Measurements from ENCODE around the gene CSMD2. TPM values are rescaled to one million over a fixed set of nuclear protein-coding genes. Genes with fewer than 3 reads are reported as not detected.

The CSMD2 gene
- total and polyA plus RNA-seq, 4 experiments from 2014 or later: not detected

DNA sequence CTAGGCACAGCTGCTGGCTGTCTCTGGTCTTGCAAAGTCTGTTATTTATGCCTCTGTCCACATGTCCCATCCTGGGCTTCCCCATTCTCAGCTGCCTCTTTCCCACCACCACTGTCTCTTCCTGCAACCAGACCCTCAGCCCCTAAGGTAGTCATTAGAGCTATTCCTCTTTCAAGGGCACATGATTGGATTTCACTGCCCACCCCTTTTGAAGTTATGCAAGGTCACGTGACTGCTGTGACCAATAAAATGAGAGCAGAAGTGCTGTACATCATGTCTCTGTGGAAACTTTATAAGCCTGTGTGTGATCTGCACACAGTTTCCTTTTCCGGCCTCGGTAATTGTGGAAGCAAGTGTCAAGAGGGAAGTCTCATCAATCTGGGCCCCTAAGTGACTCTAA is 437.7 kb downstream of the CSMD2 start:
- intact Hi-C loops (cut with micrococcal nuclease): no loop called here
- no peak overlapping the region for H3K27ac ChIP-seq (ENCODE audit: low read depth, low read length)
- no peaks in the 10 kb centered on the region for H3K9me3 ChIP-seq (ENCODE audit: control insufficient read depth in 1 of 2, low read length in 2 of 2)
- H3K4me3 ChIP-seq (ENCODE audit: low read length in 2 of 2): no peak overlapping the region
- no peak overlapping the region for H3K27ac Mint-ChIP-seq
- no peaks in the 10 kb centered on the region for H3K4me1 ChIP-seq (ENCODE audit: insufficient read depth, low read length)
- H3K9me3 Mint-ChIP-seq: peaks cover 0 to 2% (median 0%) of the 10 kb centered on the region in 8 donors
- H3K27me3 ChIP-seq (ENCODE audit: insufficient read depth, low read length): no peaks in the 10 kb centered on the region
- ChIA-PET CTCF (ENCODE audit: partially characterized antibody) (no interaction called here), POLR2A (ENCODE audit: partially characterized antibody) (no interaction called here)
- H3K36me3 ChIP-seq (ENCODE audit: insufficient read depth, low read length): no peaks in the 10 kb centered on the region
- H3K36me3 Mint-ChIP-seq: no peaks in the 10 kb centered on the region
- peaks cover 3 to 9% of the 10 kb centered on the region in 2 donors for H3K27me3 Mint-ChIP-seq
- no peaks in the 10 kb centered on the region for H3K4me1 Mint-ChIP-seq
- DNase-seq: no peak
- H3K4me3 Mint-ChIP-seq: no peak overlapping the region

- H3K4me1 Mint-ChIP-seq: no peaks in the 10 kb centered on the region
- no peaks in the 10 kb centered on the region for H3K9me3 ChIP-seq (ENCODE audit: control insufficient read depth in 1 of 2, low read length in 2 of 2)
- H3K4me3 Mint-ChIP-seq: no peak overlapping the region
Measured at GRCh38 chr1:33726274-33726804, 438.7 kb downstream of the CSMD2 start.

GRCh38 chr1:33725556-33726160 is 439.4 kb downstream of the CSMD2 start:
- H3K9me3 Mint-ChIP-seq: no peaks in the 10 kb centered on the region
- no peaks in the 10 kb centered on the region for H3K9me3 ChIP-seq (ENCODE audit: control insufficient read depth in 1 of 2, low read length in 2 of 2)

More at GRCh38 chr1:33726274-33726804, 438.7 kb downstream of the CSMD2 start:
- Histone ChIP-seq H3K27me3 (ENCODE audit: insufficient read depth, low read length) (no peaks in the 10 kb centered on the region), H3K36me3 (ENCODE audit: insufficient read depth, low read length) (no peaks in the 10 kb centered on the region), H3K4me3 (ENCODE audit: low read length in 2 of 2) (no peak overlapping the region), H3K27ac (ENCODE audit: low read depth, low read length) (no peak overlapping the region), H3K4me1 (ENCODE audit: insufficient read depth, low read length) (no peaks in the 10 kb centered on the region)
- Mint-ChIP-seq H3K27me3 (peaks cover 0 to 3% of the 10 kb centered on the region in 2 donors), H3K9me3 (no peaks in the 10 kb centered on the region), H3K36me3 (no peaks in the 10 kb centered on the region), H3K27ac (no peak overlapping the region)
- ChIA-PET CTCF (ENCODE audit: partially characterized antibody) (no interaction called here), POLR2A (ENCODE audit: partially characterized antibody) (no interaction called here)
- intact Hi-C loops (cut with micrococcal nuclease): no loop called here
- DNase-seq: no peak

DNA sequence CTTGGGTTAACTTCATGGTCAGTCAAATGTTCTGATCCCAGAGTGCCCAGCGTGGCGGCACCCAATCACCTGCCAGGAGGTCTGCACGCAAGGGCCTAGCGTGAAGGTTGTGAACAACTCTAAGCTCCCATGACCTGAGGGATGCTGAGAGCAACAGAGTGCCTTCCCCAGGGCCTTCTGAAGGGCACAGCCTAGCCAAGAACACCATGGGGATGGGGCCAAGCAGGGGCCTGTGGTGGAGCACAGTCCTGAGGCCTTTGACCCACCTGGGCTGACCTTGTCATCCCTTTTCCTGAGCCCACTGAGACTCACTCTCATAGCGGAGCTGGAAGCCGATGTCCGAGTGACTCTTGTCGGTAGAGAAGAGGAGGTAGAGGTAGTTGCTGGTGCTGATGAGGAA is 440.0 kb downstream of the CSMD2 start:
- ChIA-PET CTCF (ENCODE audit: partially characterized antibody) (no interaction called here), POLR2A (ENCODE audit: partially characterized antibody) (no interaction called here)
- H3K9me3 Mint-ChIP-seq: no peaks in the 10 kb centered on the region
- Histone ChIP-seq H3K27me3 (ENCODE audit: insufficient read depth, low read length) (no peaks in the 10 kb centered on the region), H3K4me1 (ENCODE audit: insufficient read depth, low read length) (no peaks in the 10 kb centered on the region), H3K36me3 (ENCODE audit: insufficient read depth, low read length) (no peaks in the 10 kb centered on the region), H3K4me3 (ENCODE audit: low read length in 2 of 2) (no peak overlapping the region), H3K27ac (ENCODE audit: low read depth, low read length) (no peak overlapping the region), H3K9me3 (ENCODE audit: control insufficient read depth in 1 of 2, low read length in 2 of 2) (no peaks in the 10 kb centered on the region)
- H3K36me3 Mint-ChIP-seq: no peaks in the 10 kb centered on the region
- no peaks in the 10 kb centered on the region for H3K4me1 Mint-ChIP-seq
- H3K27me3 Mint-ChIP-seq: peaks cover 1 to 3% of the 10 kb centered on the region in 2 donors
- H3K4me3 Mint-ChIP-seq: no peak overlapping the region
- DNase-seq: no peak
- H3K27ac Mint-ChIP-seq: no peak overlapping the region
- intact Hi-C loops (cut with micrococcal nuclease): no loop called here

More at GRCh38 chr1:33725556-33726160, 439.4 kb downstream of the CSMD2 start:
- ChIA-PET POLR2A (ENCODE audit: partially characterized antibody) (no interaction called here), CTCF (ENCODE audit: partially characterized antibody) (no interaction called here)
- no peak overlapping the region for H3K4me3 ChIP-seq (ENCODE audit: low read length in 2 of 2)
- no peaks in the 10 kb centered on the region for H3K4me1 Mint-ChIP-seq
- intact Hi-C loops (cut with micrococcal nuclease): no loop called here
- no peak overlapping the region for H3K27ac ChIP-seq (ENCODE audit: low read depth, low read length)
- no peaks in the 10 kb centered on the region for H3K27me3 ChIP-seq (ENCODE audit: insufficient read depth, low read length)
- no peak overlapping the region for H3K4me3 Mint-ChIP-seq
- no peak overlapping the region for H3K27ac Mint-ChIP-seq
- H3K36me3 Mint-ChIP-seq: no peaks in the 10 kb centered on the region
- no peaks in the 10 kb centered on the region for H3K36me3 ChIP-seq (ENCODE audit: insufficient read depth, low read length)
- no peaks in the 10 kb centered on the region for H3K4me1 ChIP-seq (ENCODE audit: insufficient read depth, low read length)
- H3K27me3 Mint-ChIP-seq: peaks cover 0 to 1% of the 10 kb centered on the region in 2 donors
- DNase-seq: no peak

GRCh38 chr1:33724348-33724747 is 440.7 kb downstream of the CSMD2 start:
- Mint-ChIP-seq H3K4me1 (no peaks in the 10 kb centered on the region), H3K9me3 (no peaks in the 10 kb centered on the region), H3K36me3 (no peaks in the 10 kb centered on the region), H3K4me3 (no peak overlapping the region), H3K27me3 (peaks cover 1 to 4% of the 10 kb centered on the region in 2 donors), H3K27ac (no peak overlapping the region)
- POLR2A ChIA-PET (ENCODE audit: partially characterized antibody): no interaction called here
- CTCF ChIA-PET (ENCODE audit: partially characterized antibody): no interaction called here
- intact Hi-C loops (cut with micrococcal nuclease): no loop called here
- H3K4me1 ChIP-seq (ENCODE audit: insufficient read depth, low read length): no peaks in the 10 kb centered on the region
- no peaks in the 10 kb centered on the region for H3K36me3 ChIP-seq (ENCODE audit: insufficient read depth, low read length)
- DNase-seq: no peak
- no peaks in the 10 kb centered on the region for H3K27me3 ChIP-seq (ENCODE audit: insufficient read depth, low read length)
- H3K27ac ChIP-seq (ENCODE audit: low read depth, low read length): no peak overlapping the region
- no peak overlapping the region for H3K4me3 ChIP-seq (ENCODE audit: low read length in 2 of 2)
- H3K9me3 ChIP-seq (ENCODE audit: control insufficient read depth in 1 of 2, low read length in 2 of 2): no peaks in the 10 kb centered on the region

- H3K27me3 ChIP-seq (ENCODE audit: insufficient read depth, low read length): no peaks in the 10 kb centered on the region
- H3K27ac Mint-ChIP-seq: no peak overlapping the region
- H3K9me3 Mint-ChIP-seq: no peaks in the 10 kb centered on the region
- no peaks in the 10 kb centered on the region for H3K36me3 Mint-ChIP-seq
- no peak overlapping the region for H3K4me3 ChIP-seq (ENCODE audit: low read length in 2 of 2)
- intact Hi-C loops (cut with micrococcal nuclease): no loop called here
- peaks cover 1 to 6% of the 10 kb centered on the region in 2 donors for H3K27me3 Mint-ChIP-seq
- no peaks in the 10 kb centered on the region for H3K36me3 ChIP-seq (ENCODE audit: insufficient read depth, low read length)
- H3K4me3 Mint-ChIP-seq: no peak overlapping the region
- H3K27ac ChIP-seq (ENCODE audit: low read depth, low read length): no peak overlapping the region
- DNase-seq: no peak
- H3K9me3 ChIP-seq (ENCODE audit: control insufficient read depth in 1 of 2, low read length in 2 of 2): no peaks in the 10 kb centered on the region
- POLR2A ChIA-PET (ENCODE audit: partially characterized antibody): no interaction called here
- H3K4me1 Mint-ChIP-seq: no peaks in the 10 kb centered on the region
- CTCF ChIA-PET (ENCODE audit: partially characterized antibody): no interaction called here
- no peaks in the 10 kb centered on the region for H3K4me1 ChIP-seq (ENCODE audit: insufficient read depth, low read length)
Measured at GRCh38 chr1:33723251-33723650, 441.8 kb downstream of the CSMD2 start.

- intact Hi-C loops (cut with micrococcal nuclease): no loop called here
- Histone ChIP-seq H3K4me1 (ENCODE audit: insufficient read depth, low read length) (no peaks in the 10 kb centered on the region), H3K27me3 (ENCODE audit: insufficient read depth, low read length) (no peaks in the 10 kb centered on the region), H3K27ac (ENCODE audit: low read depth, low read length) (no peak overlapping the region), H3K36me3 (ENCODE audit: insufficient read depth, low read length) (no peaks in the 10 kb centered on the region), H3K9me3 (ENCODE audit: control insufficient read depth in 1 of 2, low read length in 2 of 2) (no peaks in the 10 kb centered on the region), H3K4me3 (ENCODE audit: low read length in 2 of 2) (no peak overlapping the region)
- peaks cover 3 to 6% of the 10 kb centered on the region in 2 donors for H3K27me3 Mint-ChIP-seq
- no peaks in the 10 kb centered on the region for H3K4me1 Mint-ChIP-seq
- CTCF ChIA-PET (ENCODE audit: partially characterized antibody): no interaction called here
- H3K9me3 Mint-ChIP-seq: peaks cover 0 to 2% (median 0%) of the 10 kb centered on the region in 8 donors
- H3K36me3 Mint-ChIP-seq: no peaks in the 10 kb centered on the region
- POLR2A ChIA-PET (ENCODE audit: partially characterized antibody): no interaction called here
- no peak for DNase-seq
- no peak overlapping the region for H3K4me3 Mint-ChIP-seq
- H3K27ac Mint-ChIP-seq: no peak overlapping the region
Measured at GRCh38 chr1:33721301-33721815, 443.7 kb downstream of the CSMD2 start.
